GM19043 (cell line): ENCODE data around the gene POLK.
"Not testable (repeated sequence)": the region's sequence is repeated elsewhere in the genome, so short reads cannot be mapped to it uniquely, and the experiment has no call there.

ENCODE experiments used
- ATAC-seq: cut with Tn5 transposase; IDR thresholded peaks from one replicate; pipeline ENCODE4 v1.9.1; 2021; ENCODE audit warnings: low read depth; ENCODE audit not compliant: unreplicated experiment

Gene POLK

DNA sequence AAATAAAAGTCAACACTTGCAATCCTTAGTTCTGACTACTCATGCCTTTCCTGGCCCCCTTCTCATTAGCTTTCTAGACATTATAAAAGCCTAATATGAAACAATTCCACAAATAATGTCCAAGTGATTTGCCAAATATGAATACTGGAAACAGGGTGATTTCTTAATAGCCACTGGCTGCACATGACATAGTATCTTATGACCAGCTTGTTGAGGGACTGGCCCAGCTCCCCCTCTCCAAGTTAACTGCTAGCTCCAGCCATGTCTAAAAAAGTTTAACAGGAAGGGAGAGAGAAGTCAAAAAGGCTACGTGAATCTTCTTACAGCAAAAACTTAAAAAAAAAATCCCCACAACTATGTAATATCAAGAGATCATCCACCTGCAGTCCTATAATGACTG is 1.7 kb upstream of the POLK start:
- ATAC-seq: no peak

DNA sequence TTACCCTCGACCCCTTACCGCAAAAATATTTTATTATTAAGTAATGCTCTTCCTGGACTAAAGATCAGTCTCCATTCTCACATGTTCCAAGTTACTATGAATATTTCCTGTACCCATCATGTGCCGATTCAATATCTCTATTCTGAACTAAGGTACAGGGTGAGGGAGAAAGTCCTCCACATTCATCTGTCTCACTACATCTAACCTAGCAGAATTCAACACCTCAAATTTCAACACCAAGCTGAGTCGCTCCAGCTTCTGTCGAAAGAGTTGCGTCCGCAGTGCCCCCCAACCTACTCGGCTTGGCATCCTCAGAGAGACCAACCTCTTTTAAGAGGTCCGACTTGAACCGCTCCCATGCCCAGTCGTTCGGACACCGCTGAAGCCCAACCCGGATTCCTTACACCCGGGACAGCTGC is 1.3 kb upstream of the POLK start:
- ATAC-seq: peak; percentile 4

DNA sequence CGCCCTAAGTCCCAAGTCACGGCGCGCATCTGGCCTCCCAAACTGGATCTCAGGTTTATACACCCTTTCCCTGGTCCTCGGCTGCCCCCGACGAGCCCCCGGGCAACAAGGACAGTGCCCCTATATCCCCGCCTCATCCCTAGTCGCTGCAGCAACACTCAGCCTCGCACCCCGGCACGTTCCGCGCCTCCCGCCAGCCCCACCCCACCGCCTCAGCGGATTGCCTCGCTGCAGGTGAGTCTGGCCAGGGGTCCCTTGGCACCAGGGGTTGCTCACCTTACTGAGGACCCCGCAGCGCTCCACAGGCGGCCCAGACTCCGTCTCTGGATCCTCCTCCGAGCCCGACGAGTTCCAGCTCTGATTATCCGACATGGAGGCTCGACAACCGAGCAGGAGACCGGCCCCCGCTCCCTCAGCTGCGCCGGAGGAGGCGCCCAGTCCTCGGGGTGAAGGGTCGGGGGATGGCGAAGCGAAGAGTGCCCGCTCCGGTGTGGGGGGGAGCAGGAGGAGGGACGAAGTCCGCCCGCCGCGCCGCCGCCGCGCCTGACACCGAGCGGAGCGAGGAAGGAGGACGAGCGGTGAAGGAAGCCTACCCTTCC is 756 bp upstream of the POLK start:
- ATAC-seq: peak; percentile 26

DNA sequence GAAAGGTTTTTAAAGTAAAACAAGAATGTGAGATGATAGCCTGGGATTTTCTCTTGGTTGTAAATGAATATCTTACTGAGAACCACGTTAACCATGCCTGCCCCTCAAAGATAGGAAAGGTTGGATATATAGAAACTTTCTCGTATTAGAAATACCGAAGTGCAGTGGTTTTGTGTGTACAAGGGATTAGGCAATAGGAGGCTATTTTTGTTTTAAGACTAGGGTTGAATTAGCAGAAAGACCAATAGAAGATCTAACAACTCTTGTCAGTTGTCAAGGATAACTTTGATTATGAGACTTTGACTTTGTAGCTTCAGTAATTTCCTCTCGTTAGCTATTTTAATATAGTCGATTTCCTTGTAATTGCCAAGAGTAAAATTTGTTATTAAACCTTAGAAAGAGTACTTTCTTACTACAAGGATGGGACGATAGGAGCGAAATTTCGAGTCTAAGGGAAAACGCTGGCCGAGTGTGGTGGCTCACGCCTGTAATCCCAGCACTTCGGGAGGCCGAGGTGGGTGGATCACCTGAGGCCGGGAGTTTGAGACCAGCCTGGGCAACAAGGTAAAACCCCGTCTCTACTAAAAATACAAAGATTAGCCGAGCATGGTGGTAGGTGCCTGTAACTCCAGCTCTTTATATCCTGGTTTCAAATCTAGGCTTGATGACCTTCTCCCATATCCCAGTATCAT is 838 bp downstream of the POLK start:
- no peak for ATAC-seq

DNA sequence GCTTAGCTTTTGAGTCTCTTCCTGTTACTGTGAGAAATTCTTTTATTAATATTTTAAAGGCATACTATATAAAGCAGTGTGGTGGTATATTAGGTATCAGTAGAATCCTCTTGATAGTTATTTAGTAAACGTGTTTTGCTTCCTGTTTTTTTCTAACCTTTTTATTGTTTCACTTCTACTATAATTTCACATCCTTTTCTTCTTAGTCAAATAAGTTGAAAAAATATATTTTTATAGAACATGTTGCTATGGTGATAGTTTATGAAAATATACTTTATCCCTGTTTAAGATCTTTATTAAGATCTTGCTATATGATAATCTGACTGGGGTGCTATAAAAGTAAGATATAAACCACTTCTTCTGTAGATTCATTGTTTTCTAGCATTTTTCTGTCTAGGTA is 2.1 kb downstream of the POLK start:
- ATAC-seq: no peak

DNA sequence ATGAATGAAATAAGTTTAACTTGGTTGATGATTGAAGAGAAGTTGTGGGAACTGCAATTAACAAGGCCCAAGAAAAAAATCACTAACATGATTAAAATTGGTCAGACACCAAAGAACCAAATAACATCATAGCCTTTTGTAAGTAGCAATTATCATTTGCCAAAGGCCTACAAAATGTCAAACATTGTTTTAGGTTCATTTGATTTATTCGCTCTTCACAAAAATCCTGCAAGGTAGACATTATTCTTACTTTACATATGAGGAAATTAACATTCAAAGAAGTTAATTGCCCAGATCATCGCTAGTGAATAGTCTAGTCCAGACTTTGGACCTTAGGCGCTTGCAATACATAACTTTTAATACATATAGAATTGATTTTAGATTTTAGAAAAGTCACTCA is 2.6 kb downstream of the POLK start:
- no peak for ATAC-seq

DNA sequence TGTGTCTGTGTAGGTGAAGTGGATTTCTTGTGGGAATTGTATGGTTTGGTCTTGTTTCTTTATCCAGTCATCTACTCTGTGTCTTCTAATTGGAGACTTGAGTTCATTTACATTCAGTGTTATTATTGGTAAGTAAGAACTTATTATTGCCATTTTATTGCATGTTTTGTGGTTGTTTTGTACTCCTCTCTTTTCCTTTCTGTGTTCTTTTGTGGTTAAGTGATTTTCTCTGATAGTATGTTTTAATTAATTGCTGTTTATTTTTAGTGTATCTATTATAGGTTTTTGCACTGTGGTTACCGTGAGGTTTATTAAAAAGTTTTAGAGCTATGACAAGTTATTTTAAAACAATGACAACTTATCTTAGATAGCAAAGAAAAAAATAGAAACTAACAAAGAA is 8.1 kb downstream of the POLK start:
- no peak for ATAC-seq

DNA sequence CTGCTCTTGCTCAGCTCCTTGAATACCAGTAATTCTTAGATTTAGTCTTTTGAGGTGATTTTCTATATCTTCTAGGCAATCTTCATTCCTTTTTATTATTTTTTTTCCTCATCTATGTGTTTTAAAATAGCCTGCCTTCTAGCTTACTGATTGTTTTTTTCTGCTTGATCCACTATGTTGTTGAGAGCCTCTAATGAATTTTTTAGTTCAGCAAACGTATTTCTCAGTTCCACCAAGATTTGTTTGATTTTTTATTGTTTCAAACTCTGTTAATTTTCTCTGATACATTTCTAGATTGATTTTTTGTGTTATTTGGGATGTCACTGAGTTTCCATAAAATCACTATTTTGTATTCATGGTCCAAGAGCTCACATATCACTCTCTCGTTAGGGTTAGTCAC is 9.5 kb downstream of the POLK start:
- ATAC-seq: no peak

DNA sequence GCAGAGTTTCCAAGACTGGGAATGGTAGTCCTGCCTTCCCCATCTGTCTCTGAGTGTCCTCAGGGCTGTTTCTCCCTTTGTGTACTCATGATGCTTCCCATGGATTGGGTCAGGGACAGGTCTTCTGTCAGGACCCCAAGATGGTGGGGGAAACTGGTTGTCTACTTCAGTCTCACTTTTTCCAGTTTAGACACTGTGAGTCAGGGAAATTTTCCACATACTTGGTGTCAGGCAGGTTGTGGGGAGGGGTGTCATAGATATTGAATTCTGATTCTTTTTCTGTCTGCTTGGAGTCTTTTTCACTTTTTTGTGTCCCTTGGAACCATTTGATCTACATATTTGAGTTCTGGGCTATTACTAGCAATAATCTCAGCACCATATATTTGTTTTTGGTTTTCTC is 10.3 kb downstream of the POLK start:
- no peak for ATAC-seq

DNA sequence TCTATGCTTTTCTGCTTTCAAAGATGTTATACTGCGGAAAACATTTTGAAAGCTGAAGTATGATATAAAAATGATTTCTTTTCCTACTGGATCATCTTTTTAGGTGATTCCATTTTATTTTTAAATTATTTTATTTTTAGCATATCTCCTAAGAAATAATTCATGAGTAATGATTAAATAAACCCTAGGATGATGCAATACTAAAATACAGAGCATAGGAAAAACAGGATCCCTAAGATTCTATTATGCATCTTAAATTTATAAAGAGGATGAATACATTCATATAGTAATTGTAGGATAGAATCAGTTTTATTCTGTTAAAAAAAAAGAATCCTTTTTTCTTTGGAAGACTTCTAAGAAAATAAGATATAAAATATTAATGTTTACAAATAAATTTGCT is 10.9 kb downstream of the POLK start:
- no peak for ATAC-seq

DNA sequence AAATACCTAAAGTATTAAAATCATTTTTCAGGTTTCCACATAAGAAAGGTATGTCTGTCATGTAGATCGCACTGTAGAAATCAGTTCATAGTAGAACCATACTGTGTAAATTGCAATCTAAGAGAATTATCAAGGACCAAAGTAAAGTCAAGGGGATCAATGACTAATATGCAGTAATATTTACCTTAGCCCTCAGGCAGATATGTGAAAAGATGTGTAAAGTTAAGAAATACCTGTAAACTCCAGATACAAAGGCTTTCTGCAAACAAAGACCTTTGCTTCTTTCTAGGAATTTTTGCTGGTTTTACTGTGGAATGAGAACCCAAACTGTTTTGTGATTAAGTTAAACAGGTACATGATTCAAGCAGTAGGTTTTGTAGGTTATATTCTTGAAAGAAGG is 11.6 kb downstream of the POLK start:
- ATAC-seq: no peak

DNA sequence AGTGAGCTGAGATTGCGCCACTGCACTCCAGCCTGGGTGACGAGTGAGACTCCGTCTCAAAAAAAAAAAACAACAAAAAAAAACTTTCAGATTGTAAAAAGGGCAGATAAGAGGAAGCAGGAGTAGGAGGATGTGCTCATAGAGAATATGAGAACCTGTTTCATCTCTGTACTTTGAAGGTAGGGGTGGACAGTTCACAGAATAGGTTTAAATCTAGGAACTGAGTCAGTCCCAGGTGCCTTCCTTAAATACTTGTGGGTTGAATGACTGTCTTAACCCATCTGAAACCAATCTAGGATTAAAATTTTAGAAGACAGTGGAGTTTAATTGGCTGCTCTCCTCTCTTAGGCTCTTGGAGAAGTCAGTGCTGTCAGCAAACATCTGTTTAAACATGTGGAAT is 12.4 kb downstream of the POLK start:
- ATAC-seq: peak; percentile 90

DNA sequence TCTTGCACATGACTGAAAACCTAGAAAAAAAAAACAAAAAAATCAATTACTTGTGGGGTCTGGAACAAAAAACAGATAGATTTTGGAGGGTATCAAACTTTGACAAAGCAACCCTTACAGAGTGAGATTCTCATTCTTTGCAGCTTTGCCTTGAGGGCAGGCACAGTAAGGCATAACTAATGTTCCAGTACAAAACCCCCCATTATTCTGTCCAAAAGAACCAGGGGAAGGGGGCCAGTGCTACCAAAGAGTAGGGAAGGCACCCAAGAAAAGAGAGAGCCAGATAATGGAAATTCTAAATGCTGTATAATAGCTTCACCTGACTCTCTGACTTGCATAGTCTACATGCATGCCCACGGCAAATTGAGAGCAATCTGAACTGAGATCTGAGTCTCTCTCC is 12.9 kb downstream of the POLK start:
- no peak for ATAC-seq

DNA sequence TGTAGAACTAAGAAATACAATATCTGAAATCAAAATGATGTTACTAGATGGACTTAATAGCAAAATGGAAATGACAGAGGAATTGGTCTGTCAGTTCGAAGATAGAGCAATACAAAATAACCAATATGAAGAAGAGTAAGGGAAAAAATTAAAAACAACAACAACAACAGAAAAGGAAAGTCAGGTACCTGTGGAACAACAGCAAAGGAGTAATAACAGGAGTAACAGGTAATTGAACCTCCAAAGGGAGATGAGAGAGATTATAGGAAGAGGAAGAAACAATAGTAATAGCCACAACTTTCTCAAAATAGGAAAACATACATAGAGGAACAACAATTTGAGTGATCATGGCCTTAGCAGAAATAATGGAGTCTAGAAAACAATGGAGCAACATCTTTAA is 13.7 kb downstream of the POLK start:
- ATAC-seq: no peak

DNA sequence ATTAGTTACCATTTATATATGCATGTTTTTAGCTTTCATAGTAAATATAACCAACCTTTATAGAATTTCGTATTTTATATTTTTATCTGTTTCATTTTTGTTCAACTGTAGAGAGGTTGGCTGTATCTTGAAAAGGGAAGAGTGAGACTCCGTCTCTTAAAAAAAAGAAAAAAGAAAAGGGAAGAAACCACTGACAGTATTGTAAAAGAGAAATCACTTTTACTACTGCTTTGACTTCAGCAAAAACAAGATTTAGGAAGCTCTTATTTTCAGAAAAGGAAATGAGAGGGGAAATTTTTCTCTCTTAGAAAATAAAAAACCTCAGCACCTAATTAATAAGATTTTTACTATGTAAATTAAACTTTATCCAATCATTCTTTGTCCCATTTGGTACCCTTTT is 14.4 kb downstream of the POLK start:
- ATAC-seq: no peak

DNA sequence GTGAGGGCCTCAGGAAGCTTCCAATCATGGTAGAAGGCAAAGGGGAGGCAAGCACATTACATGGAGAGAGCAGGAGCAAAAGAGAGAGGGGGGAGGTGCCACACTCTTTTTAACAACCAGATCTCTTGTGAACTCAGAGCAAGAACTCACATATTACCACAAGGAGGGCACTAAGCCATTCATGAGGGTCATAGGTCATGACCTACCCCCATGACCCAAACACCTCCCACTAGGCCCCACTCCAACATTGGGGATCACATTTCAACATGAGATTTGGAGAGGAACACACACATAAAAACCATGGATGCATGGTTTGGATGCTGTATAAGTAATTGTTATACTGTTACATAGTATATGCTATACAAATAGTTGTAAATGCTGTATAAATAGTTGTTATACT is 17.5 kb downstream of the POLK start:
- ATAC-seq: no peak

DNA sequence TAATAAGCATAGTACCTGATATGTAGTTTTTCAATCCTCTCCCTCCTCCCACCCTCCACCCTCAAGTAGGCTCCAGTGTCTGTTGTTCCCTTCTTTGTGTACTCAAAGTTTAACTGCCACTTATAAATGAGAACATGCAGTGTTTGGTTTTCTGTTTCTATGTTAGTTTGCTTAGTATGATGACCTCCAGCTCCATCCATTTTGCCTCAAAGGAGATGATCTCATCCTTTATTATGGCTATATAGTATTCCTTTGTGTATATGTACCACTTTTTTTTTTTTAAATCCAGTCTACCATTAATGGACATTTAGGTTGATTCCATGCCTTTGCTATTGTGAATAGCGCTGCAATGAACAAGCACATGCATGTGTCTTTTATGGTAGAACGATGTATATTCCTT is 20.5 kb downstream of the POLK start:
- ATAC-seq: no peak

DNA sequence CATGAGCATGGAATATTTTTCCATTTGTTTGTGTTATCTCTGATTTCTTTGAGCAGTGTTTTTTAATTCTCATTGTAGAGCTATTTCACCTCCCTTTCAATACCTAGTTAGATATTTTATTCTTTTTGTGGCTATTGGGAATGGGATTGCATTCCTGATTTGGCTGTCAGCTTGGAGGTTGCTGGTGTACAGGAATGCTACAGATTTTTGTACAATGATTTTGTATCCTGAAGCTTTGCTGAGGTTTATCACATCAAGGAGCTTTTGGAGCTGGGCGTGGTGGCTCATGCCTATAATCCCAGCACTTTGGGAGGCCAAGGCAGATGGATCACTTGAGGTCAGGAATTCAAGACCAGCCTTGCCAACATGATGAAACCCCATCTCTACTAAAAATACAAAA is 22.0 kb downstream of the POLK start:
- not testable (repeated sequence) for ATAC-seq

DNA sequence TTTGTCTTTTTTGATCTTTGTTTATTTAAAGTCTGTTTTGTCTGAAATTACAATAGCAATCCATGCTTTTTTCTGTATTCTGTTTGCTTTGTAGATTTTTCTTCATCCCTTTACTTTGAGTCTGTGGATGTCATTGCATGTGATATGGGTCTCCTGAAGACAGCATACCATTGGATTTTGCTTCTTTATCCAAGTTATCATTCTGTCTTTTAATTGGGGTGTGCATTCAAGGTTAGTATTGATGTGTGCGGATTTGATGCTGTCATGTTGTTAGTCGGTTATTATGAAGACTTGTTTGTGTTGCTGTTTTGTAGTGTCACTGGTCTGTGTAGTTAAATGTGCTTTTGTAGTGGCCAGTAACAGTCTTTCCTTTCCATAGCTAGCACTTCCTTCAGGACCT is 23.0 kb downstream of the POLK start:
- ATAC-seq: no peak

DNA sequence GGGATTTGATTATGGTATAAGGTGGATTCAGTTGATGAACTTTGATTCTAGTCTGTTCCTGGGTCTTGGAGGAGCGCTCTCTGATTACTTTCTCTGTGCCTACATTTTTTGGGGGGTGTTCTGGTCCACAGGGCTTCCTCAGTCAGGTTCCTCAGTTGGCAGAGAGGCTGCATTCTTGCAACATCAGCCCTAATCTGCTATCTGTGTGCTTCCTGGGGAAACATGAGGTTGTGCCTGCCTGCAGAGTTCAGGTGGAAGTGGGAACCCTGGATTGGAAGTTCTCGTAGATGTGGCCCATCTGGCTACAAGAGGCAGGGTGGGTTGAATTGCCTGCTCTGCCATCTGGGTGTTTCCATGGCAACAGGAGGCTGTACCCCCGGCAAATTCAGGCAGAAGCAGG is 24.5 kb downstream of the POLK start:
- ATAC-seq: no peak

DNA sequence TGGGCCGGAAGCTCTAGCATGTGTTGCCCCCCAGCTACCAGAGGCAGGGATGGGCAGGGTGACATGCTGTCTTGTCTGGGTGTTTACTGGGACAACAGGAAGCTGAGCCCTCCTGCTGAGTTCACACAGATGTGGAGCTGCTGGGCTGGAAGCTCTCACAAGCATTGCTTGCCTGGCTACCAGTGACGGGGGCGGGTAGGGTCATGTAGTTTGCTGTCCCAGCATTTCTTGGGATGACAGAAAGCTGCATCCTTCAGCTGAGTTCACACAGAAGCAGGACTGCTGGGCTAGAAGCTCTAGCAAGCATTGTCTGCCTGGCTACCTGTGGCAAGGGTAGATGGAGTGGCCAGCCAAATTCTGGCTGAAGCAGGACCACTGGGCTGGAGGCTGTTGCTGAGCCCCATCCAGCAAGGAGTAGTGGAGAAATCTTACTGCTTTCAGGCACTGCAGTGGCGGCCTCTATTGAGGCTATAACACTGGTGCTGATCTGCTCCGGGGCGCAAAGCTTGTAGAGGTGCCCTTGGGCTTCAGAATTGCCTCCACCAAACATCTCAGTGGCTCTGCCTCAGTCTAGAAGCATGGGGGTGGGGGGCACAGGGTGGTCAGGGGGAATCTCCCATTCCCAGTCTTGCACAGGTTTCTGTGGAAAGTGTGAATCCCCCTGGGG is 25.1 kb downstream of the POLK start:
- no peak for ATAC-seq

DNA sequence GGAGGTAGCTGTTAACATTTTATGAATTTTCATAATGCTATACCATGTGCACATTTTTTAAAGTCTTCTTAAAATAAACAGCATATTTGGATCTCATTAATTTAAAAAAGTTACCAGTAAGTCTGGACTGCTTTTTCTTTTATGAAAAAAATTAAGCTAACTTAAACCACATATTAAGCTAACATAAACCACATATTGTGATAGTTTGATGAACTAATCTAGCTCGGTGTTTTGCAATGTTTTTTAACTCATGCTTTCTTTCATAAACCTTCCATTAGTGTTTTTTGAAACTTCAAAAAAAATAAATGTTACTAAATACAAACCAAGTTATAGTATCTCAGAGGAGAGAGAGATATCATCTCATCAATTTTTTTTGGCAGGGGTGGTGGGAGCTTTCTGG is 26.5 kb downstream of the POLK start:
- ATAC-seq: no peak
